ENCODE results near the gene ST6GAL1.

DNA sequence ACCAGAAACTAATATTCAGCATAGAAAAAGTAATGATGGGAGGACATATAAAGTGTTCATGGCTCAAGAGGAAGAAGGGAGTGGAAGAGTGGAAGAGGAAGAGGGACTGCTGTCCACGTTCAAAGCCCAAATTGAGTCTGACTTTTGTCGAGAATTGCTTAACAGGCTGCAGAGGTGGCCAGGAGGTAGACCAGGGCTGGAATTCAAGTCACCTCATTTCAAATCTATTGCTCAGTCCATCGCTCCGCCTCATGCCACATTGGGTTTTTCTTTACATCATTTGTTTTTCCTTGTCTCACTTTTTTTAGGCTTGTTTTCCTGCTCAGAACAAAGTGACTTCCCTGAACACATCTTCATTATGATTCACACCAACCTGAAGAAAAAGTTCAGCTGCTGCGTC, 112.0 kb downstream of the ST6GAL1 start:
- TF ChIP-seq EZH2 (IDR thresholded peaks at IDR 0.05; ENCODE audit: borderline replicate concordance, low read depth, low read length, severe bottlenecking): no peak
- TF ChIP-seq, protein P1, sequence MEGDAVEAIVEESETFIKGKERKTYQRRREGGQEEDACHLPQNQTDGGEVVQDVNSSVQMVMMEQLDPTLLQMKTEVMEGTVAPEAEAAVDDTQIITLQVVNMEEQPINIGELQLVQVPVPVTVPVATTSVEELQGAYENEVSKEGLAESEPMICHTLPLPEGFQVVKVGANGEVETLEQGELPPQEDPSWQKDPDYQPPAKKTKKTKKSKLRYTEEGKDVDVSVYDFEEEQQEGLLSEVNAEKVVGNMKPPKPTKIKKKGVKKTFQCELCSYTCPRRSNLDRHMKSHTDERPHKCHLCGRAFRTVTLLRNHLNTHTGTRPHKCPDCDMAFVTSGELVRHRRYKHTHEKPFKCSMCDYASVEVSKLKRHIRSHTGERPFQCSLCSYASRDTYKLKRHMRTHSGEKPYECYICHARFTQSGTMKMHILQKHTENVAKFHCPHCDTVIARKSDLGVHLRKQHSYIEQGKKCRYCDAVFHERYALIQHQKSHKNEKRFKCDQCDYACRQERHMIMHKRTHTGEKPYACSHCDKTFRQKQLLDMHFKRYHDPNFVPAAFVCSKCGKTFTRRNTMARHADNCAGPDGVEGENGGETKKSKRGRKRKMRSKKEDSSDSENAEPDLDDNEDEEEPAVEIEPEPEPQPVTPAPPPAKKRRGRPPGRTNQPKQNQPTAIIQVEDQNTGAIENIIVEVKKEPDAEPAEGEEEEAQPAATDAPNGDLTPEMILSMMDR (IDR thresholded peaks at IDR 0.05; ENCODE audit: borderline replicate concordance, extremely low read depth, low read length, poor library complexity, severe bottlenecking): no peak

All from DND-41 (cell line).